Loucy (cell line): ENCODE data around the gene FXYD6.

ENCODE experiments used
- H2AFZ ChIP-seq: fragments of 200-600 bp; sonication (generic); 2 replicates; pipeline ENCODE4 v1.6.0; 2016; ENCODE audit warnings: antibody characterized with exemption, mild to moderate bottlenecking, low read length, moderate library complexity
- H3F3A ChIP-seq: fragments of 200-600 bp; 2 replicates; pipeline ENCODE4 v1.6.0; 2016; ENCODE audit warnings: antibody characterized with exemption, low read depth, mild to moderate bottlenecking
- H3K27me3 ChIP-seq: fragments of 200-600 bp; sonication (generic); 2 replicates; pipeline ENCODE4 v1.6.1; 2014; ENCODE audit warnings: low read length, mild to moderate bottlenecking; ENCODE audit not compliant: insufficient read depth, poor library complexity, severe bottlenecking
- H3K36me3 ChIP-seq: fragments of 200-600 bp; sonication (generic); 2 replicates; pipeline ENCODE4 v1.6.1; 2016; ENCODE audit warnings: low read length; ENCODE audit not compliant: insufficient read depth
- H3K4me1 ChIP-seq: fragments of 200-600 bp; sonication (generic); 2 replicates; pipeline ENCODE4 v1.5.1; 2014; ENCODE audit warnings: low read length, mild to moderate bottlenecking; ENCODE audit not compliant: insufficient read depth, poor library complexity, severe bottlenecking
- H3K4me2 ChIP-seq: fragments of 200-600 bp; sonication (generic); 2 replicates; pipeline ENCODE4 v1.6.0; 2014; ENCODE audit warnings: antibody characterized with exemption, low read length, low read depth, mild to moderate bottlenecking; ENCODE audit not compliant: poor library complexity, severe bottlenecking
- H3K4me3 ChIP-seq: fragments of 200-600 bp; sonication (generic); 2 replicates; pipeline ENCODE4 v1.5.1; 2014; ENCODE audit warnings: low read length, mild to moderate bottlenecking, mixed read lengths; ENCODE audit not compliant: poor library complexity, severe bottlenecking
- H3K79me2 ChIP-seq: fragments of 200-600 bp; sonication (generic); 2 replicates; pipeline ENCODE4 v1.6.1; 2014; ENCODE audit warnings: low read length; ENCODE audit not compliant: insufficient read depth
- H3K9ac ChIP-seq: fragments of 200-600 bp; sonication (generic); 2 replicates; pipeline ENCODE4 v1.6.0; 2014; ENCODE audit warnings: mild to moderate bottlenecking, low read depth, low read length, moderate library complexity; ENCODE audit not compliant: poor library complexity, severe bottlenecking
- H3K9me2 ChIP-seq: fragments of 200-600 bp; sonication (generic); replicated peaks from 2 replicates; pipeline ENCODE4 v1.6.1; 2016; ENCODE audit warnings: low read depth, low read length, mixed read lengths
- H3K9me3 ChIP-seq: fragments of 200-600 bp; sonication (generic); 2 replicates; pipeline ENCODE4 v1.6.1; 2014; ENCODE audit warnings: mild to moderate bottlenecking, antibody characterized with exemption, low read length, low read depth; ENCODE audit not compliant: insufficient read depth
- H4K20me1 ChIP-seq: fragments of 200-600 bp; sonication (generic); 2 replicates; pipeline ENCODE4 v1.6.0; 2014; ENCODE audit warnings: antibody characterized with exemption, low read length, mild to moderate bottlenecking; ENCODE audit not compliant: insufficient read depth, poor library complexity, severe bottlenecking
- EZH2phosphoT487 ChIP-seq: fragments of 200-600 bp; IDR thresholded peaks from 2 replicates; pipeline ENCODE4 v1.6.1; 2018; ENCODE audit warnings: antibody characterized with exemption, mild to moderate bottlenecking, moderate library complexity, borderline replicate concordance
- TF ChIP-seq, protein P1 (sequence below): fragments of 200-600 bp; sonication (generic); conservative IDR thresholded peaks from 2 replicates; pipeline ENCODE4 v1.5.1; 2014; ENCODE audit warnings: mild to moderate bottlenecking, antibody characterized with exemption, low read length

The FXYD6 gene

DNA sequence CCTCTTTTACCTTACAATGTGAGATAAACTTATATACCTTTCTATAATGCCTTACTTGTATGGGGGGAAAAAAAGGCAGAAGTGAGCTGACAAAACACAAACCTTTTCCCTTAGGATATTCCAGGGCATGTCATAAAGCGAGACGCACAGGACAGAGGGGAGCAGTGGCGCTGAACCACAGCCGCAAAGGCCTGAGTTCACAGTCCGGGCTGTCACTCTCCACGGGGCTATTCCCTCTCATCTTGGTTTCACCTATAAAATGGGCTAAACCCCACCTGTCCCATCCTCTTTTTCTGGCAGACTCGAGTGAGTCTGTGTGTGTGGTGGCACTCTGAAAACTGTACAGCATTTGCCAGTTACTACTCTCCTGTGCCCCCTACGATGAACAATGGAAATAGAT is 37.6 kb downstream of the FXYD6 start:
- Histone ChIP-seq H3K9me3 (no peaks in the 10 kb centered on the region), H3K4me3 (no peak overlapping the region), H3K9ac (no peak overlapping the region), H3F3A (no peaks in the 10 kb centered on the region), H3K4me2 (no peak overlapping the region), H3K4me1 (peaks cover 11% of the 10 kb centered on the region), H3K79me2 (no peaks in the 10 kb centered on the region), H2AFZ (no peak overlapping the region), H3K27me3 (no peaks in the 10 kb centered on the region), H3K36me3 (no peaks in the 10 kb centered on the region), H3K9me2 (no peaks in the 10 kb centered on the region), H4K20me1 (no peaks in the 10 kb centered on the region)
- TF ChIP-seq EZH2phosphoT487 = no peak
- TF ChIP-seq, protein P1, sequence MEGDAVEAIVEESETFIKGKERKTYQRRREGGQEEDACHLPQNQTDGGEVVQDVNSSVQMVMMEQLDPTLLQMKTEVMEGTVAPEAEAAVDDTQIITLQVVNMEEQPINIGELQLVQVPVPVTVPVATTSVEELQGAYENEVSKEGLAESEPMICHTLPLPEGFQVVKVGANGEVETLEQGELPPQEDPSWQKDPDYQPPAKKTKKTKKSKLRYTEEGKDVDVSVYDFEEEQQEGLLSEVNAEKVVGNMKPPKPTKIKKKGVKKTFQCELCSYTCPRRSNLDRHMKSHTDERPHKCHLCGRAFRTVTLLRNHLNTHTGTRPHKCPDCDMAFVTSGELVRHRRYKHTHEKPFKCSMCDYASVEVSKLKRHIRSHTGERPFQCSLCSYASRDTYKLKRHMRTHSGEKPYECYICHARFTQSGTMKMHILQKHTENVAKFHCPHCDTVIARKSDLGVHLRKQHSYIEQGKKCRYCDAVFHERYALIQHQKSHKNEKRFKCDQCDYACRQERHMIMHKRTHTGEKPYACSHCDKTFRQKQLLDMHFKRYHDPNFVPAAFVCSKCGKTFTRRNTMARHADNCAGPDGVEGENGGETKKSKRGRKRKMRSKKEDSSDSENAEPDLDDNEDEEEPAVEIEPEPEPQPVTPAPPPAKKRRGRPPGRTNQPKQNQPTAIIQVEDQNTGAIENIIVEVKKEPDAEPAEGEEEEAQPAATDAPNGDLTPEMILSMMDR = no peak

DNA sequence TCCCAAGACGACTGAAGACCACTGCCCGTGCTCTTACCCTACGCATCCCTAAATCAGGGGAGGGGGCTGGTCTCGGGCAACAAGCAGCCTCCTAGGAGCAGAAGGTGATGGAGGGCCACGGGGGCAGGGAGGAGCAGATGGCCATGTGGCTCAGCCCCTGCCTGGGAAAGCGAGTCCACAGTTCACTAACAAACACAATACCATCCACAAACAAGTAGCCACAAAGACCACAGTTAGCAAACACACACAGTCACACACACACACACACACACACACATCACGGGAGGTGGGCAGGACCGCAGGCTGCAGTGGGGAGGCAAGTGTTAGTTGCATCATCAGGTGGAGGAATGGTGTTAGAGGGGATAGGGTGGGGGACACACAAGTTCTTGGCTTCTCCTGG is 38.7 kb downstream of the FXYD6 start:
- Histone ChIP-seq H3K9me2 (no peaks in the 10 kb centered on the region), H3K36me3 (no peaks in the 10 kb centered on the region), H3K4me3 (no peak overlapping the region), H3K9me3 (no peaks in the 10 kb centered on the region), H2AFZ (no peak overlapping the region), H4K20me1 (no peaks in the 10 kb centered on the region), H3K9ac (no peak overlapping the region), H3K4me1 (peaks cover 13% of the 10 kb centered on the region), H3K79me2 (no peaks in the 10 kb centered on the region), H3K4me2 (no peak overlapping the region), H3F3A (no peaks in the 10 kb centered on the region), H3K27me3 (no peaks in the 10 kb centered on the region)
- TF ChIP-seq EZH2phosphoT487 = no peak
- TF ChIP-seq, protein P1 = no peak

DNA sequence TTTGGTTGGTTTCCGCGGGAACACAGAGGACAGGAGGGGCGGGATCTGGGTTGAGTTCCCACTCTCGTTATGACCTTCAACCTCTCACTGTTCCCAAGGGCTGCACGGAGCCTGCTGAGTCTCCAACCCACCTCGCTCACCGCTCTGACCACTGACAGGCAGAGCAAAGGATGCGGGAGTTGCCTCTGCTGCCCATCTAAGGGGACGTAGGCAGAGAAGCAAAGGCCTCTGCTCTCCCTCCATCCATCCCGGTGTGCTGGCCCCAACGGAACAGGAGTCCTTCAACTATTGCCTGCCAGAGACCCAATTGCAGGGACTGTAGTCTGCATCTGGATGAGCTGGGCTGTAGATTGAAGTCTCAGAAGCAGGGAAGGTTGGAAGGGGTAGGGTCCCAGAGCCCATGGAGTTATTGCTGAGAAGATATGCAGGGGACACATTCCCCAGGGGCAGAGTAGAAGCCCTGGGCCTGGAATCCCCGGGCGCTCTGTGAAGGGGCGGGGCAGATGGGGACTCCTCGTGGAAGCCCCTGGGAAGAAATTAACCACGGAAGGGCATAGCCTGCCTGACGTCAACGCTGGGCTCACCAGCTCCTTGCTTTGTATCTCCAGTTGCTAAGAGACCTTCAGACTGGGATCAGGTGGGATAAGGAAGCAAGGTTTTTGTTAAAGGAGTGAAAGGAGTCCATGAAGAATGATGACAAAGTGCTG is 39.2 kb downstream of the FXYD6 start:
- Histone ChIP-seq H3K4me2 (no peak overlapping the region), H3K9me2 (no peaks in the 10 kb centered on the region), H3K9ac (no peak overlapping the region), H2AFZ (no peak overlapping the region), H3K79me2 (no peaks in the 10 kb centered on the region), H3K36me3 (no peaks in the 10 kb centered on the region), H3K9me3 (no peaks in the 10 kb centered on the region), H3K4me1 (peaks cover 19% of the 10 kb centered on the region), H4K20me1 (no peaks in the 10 kb centered on the region), H3K4me3 (no peak overlapping the region), H3K27me3 (no peaks in the 10 kb centered on the region), H3F3A (no peaks in the 10 kb centered on the region)
- TF ChIP-seq EZH2phosphoT487 = no peak
- TF ChIP-seq, protein P1 = no peak
